HL-60 (cell line): ENCODE results near the gene SFXN5.

Experiments used
- DNase-seq, 2 experiments: peaks; one replicate each; pipeline ENCODE4 v3.0.0-alpha.2; 2010 to 2020; ENCODE audit warnings: low read depth in 1 of 2, low spot score in 1 of 2
- H3K27ac ChIP-seq: fragments of 250-450 bp; sonication (Bioruptor Pico); replicated peaks from 2 replicates; pipeline ENCODE4 v1.5.1; 2020; ENCODE audit warnings: mild to moderate bottlenecking, moderate library complexity
- H3K27me3 ChIP-seq: fragments of 250-450 bp; sonication (Bioruptor Pico); 2 replicates; pipeline ENCODE4 v1.5.1; 2021; ENCODE audit warnings: mild to moderate bottlenecking, moderate library complexity; ENCODE audit not compliant: insufficient read depth, poor library complexity, severe bottlenecking
- H3K4me3 ChIP-seq: replicated peaks from 2 replicates; pipeline ENCODE4 v1.5.1; 2011; ENCODE audit warnings: mild to moderate bottlenecking, control low read depth, low read length; ENCODE audit not compliant: insufficient read depth
- CTCF ChIP-seq: IDR thresholded peaks from one replicate; pipeline ENCODE4 v1.5.1; 2011; ENCODE audit warnings: low read length, control low read depth, inconsistent platforms; ENCODE audit not compliant: insufficient read depth
- GABPA ChIP-seq: IDR thresholded peaks from 2 replicates; pipeline ENCODE4 v1.6.1; 2012; ENCODE audit warnings: low read depth
- POLR2AphosphoS5 ChIP-seq: IDR thresholded peaks from 2 replicates; pipeline ENCODE4 v1.6.1; 2012; ENCODE audit warnings: low read depth
- SPI1 ChIP-seq: IDR thresholded peaks from 2 replicates; pipeline ENCODE4 v1.6.1; 2012; ENCODE audit warnings: low read depth, mild to moderate bottlenecking, borderline replicate concordance
- TF ChIP-seq, protein P1 (sequence below): IDR thresholded peaks from 2 replicates; pipeline ENCODE4 v1.6.1; 2012; ENCODE audit warnings: low read depth; ENCODE audit not compliant: insufficient replicate concordance

The SFXN5 gene

DNA sequence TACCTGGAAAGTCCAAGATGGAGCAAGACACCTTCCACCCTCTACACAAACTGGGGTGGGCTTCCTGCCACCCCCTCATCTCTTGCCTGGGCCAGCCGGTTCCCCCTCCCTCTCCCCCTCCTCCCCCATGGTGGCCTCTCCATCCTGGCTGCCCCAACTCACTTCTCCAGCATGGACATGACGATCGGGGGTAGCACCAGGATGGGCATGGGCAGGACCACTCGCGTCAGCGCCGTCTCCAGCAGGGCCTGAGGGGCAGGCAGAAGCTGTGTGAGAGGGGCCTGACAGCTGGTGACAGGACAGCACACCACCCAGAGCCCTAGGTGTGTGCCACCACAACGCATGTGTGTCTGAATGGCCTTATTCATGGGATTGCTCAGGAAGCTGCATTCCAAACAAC, 103.2 kb downstream of the SFXN5 start:
- TF ChIP-seq SPI1 = no peak
- TF ChIP-seq, protein P1, sequence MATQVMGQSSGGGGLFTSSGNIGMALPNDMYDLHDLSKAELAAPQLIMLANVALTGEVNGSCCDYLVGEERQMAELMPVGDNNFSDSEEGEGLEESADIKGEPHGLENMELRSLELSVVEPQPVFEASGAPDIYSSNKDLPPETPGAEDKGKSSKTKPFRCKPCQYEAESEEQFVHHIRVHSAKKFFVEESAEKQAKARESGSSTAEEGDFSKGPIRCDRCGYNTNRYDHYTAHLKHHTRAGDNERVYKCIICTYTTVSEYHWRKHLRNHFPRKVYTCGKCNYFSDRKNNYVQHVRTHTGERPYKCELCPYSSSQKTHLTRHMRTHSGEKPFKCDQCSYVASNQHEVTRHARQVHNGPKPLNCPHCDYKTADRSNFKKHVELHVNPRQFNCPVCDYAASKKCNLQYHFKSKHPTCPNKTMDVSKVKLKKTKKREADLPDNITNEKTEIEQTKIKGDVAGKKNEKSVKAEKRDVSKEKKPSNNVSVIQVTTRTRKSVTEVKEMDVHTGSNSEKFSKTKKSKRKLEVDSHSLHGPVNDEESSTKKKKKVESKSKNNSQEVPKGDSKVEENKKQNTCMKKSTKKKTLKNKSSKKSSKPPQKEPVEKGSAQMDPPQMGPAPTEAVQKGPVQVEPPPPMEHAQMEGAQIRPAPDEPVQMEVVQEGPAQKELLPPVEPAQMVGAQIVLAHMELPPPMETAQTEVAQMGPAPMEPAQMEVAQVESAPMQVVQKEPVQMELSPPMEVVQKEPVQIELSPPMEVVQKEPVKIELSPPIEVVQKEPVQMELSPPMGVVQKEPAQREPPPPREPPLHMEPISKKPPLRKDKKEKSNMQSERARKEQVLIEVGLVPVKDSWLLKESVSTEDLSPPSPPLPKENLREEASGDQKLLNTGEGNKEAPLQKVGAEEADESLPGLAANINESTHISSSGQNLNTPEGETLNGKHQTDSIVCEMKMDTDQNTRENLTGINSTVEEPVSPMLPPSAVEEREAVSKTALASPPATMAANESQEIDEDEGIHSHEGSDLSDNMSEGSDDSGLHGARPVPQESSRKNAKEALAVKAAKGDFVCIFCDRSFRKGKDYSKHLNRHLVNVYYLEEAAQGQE = no peak
- H3K27me3 ChIP-seq = no peaks in the 10 kb centered on the region
- no peak overlapping the region for H3K4me3 ChIP-seq
- no peak overlapping the region for H3K27ac ChIP-seq
- no peak for DNase-seq

GRCh38 chr2:72965770-72966450, 105.6 kb downstream of the SFXN5 start:
- TF ChIP-seq, protein P1 = no peak
- TF ChIP-seq CTCF = no peak
- Histone ChIP-seq H3K27me3 (no peaks in the 10 kb centered on the region), H3K4me3 (no peak overlapping the region), H3K27ac (no peak overlapping the region)
- no peak for DNase-seq

DNA sequence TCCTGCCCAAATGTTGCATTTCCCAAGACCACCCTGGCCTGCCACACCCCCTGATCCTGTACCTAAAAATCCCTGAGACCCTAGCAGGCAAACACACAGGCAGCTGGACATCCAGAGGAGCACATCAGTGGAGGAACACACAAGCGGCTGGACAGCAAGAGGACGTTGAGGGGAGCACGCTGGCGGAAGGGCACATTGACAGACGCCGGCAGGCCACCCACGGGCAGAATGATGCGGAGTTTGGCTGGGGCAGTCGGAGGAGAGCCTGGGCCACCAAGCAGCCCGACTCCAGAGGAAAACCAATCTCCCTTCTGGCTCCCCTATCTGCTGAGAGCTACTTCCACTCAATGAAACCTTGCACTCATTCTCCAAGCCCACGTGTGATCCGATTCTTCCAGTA, 106.5 kb downstream of the SFXN5 start:
- TF ChIP-seq SPI1 (no peak), GABPA (no peak), CTCF (no peak), POLR2AphosphoS5 (no peak)
- TF ChIP-seq, protein P1 = no peak
- Histone ChIP-seq H3K4me3 (no peak overlapping the region), H3K27ac (no peak overlapping the region), H3K27me3 (no peaks in the 10 kb centered on the region)
- no peak for DNase-seq

- DNase-seq = no peak
- TF ChIP-seq, protein P1 = no peak
- TF ChIP-seq SPI1 = no peak
- no peak for TF ChIP-seq GABPA
- no peak for TF ChIP-seq POLR2AphosphoS5
- no peak for TF ChIP-seq CTCF
Measured at GRCh38 chr2:72964146-72964525, 107.4 kb downstream of the SFXN5 start.

More at GRCh38 chr2:72964146-72964525, 107.4 kb downstream of the SFXN5 start:
- H3K27me3 ChIP-seq = no peaks in the 10 kb centered on the region
- no peak overlapping the region for H3K27ac ChIP-seq
- H3K4me3 ChIP-seq = no peak overlapping the region
